Ecto neural progenitor cell (in vitro differentiated cells): Measurements from ENCODE around the gene WDFY2.

Experiments used
- DNase-seq: peaks from one replicate; pipeline ENCODE4 v3.0.0-alpha.2; 2018; ENCODE audit warnings: low spot score

Gene WDFY2

DNA sequence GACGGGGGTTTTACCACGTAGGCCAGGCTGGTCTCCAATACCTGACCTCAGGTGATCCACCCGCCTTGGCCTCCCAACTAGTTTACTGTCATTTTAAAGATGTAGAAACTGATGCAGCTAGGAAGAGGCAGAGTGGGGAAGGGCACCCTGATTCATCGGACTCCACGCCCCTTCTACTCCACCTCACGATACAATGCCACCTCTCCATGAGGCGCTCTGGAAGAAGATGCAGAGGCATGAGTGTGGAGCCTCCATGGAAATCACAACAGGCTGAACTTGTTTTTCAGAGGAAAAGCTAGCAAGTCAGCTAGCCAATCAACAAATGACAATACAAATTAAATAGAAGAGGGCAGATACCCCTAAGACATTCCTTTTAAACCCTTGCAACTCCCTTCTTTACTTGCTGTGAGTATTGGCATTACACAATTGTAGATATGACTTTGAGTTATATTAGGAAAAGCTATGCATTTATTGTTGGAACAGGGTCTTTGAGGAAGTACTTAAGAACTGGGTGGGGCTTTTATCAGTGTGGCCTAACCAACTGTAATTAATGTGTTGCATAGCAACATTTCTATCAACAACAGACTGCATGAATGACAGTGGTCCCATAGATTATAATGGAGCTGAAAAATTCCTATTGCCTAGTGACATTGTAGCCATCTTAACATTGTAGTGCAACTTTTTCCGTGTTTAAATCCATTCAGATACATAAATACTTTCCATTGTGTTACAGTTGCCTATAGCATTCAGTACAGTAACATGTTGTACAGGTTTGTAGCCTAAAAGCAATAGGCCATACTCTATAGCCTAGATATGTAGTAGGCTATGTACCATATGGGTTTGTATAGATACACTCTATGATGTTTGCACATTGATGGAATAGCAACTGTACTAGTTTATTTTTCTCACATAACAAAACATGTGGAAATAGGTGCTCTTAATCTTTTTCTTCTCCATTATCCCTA lies 17.6 kb downstream of the WDFY2 start:
- no peak for DNase-seq

DNA sequence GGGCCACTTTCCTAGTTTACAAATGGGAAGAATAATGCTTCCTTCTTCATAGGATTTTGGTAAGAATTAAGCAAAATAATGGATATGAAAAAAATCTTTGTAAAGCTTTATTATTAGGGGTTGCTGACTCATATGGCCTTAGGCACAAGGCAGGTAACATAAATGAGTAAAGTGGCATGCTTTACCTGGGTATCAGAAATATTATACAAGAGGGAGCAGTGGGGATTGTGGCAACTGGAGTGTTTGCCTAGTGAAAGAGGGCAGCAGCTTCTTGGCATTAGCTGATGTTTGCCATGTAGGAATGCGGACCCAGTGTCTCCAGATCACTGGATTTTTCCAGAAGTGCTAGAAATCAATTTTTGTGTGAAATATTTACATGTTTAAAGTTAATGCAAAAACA lies 19.5 kb downstream of the WDFY2 start:
- DNase-seq, result no peak

DNA sequence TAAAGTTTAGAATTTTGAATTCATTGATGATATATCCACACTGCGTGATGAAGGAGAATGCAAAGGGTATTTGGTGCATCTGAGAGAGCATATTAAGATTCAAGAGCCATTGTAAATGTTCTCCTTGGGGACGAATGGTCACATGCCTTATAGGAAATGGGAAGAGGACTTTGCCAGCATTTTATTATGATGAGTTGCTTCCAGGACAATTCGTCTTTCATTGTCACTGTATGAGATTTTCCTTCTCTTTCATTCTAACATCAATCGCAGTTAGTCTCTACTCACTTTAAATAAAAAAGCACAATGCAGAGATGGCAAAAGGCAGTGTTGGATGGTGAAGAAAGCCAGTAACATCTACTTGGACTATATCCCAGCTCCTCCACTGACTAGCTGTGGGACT lies 21.4 kb downstream of the WDFY2 start:
- no peak for DNase-seq

DNA sequence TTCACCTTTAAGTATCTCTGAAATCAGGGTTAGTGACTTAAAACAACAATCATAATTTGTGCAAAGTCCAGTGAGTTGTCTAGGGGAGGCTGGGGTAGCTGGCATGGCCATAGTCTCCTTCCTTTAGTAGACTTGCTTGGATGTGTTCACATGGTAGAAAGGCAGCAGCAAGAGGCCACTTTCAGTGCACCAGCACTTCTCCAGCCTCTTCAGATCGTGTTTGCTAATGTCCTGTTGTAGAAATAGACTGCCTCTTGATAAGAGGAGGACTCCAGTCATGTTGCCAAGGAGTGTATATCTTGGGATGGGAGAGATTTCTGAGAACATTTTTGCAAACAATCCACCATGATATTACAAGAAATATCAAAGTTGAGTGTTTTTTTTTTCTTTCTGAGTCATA lies 22.9 kb downstream of the WDFY2 start:
- no peak for DNase-seq

DNA sequence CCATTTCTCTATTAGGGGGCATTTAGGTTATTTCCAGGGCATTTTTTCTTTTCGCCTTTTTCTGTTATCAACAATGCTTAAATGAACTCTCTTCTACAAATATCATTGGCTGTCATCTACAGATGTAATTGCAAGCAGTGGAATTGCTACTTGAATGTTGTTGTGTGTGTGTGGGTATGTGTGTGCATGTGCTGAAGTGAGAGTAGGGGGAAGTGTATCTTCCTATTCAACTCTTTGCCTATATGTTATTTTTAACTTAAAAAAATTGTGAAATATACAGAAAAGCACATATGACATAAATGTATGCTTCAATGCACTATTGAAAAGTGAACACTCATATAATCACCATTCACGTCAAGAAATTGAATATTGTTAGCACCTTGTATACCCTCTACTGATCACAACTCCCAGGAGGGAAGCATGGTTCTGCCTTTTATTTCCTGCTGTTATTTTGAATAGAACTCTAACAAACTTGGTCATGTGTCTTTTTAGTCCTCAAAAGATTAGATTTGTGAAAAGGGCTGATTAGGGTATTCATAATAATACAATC lies 24.7 kb downstream of the WDFY2 start:
- no peak for DNase-seq

DNA sequence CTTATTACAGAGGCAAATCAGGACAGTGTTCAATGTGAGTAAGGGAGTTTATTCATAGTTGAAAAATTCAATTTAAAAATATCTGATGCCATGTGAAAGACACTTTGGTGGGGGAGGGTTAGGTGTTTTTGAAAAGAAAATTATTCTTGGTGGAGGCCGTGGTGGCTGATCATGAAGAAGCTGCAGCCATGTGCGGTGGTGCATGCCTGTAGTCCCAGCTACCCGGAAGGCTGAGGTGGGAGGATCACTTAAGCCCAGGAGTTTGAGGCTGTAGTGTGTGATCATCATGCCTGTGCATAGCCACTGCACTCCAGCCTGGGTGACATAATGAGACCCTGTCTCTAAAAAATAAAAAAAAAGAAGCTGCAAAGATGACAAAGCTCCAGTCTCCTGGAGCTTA lies 28.6 kb downstream of the WDFY2 start:
- DNase-seq, result no peak

DNA sequence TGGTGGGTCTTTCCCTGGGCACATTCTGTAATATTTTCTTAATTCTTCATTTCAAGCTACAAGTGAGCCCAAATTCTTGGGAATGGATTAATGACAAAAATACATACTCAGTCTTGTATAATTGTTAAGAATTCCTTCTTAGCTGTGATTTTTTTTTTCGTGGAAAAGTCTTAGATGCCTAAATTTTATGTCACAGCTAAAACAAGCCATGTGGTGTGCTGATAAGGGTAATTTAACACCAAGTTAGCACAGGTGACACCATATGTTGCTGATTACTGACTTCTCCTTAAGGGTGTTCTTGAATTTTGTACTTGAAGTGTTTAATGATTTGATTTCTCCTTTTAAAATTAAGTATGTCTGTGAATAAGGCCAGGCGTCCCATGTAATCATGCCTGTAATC lies 29.3 kb downstream of the WDFY2 start:
- DNase-seq, result no peak

DNA sequence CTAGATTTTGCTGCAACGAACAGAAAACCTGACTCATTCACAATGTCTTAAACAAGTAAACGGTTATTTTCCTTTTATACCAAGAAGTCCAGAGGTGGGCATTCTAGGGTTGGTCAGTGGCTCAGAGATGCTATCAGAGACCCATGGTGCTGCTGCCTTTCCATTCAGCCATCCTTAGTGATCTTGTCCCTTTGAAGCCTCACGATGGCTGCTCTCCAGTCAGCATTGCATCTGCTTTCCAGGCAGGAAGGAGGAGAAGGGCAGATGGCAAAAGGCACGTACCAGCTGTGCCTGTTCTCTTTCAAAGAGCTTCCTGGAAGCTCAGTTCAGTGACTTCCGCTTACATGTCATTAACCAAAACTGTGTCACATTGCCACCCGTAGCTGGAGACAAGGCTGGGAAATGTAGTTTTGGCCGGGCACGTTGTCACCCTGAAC lies 30.1 kb downstream of the WDFY2 start:
- DNase-seq, result no peak

DNA sequence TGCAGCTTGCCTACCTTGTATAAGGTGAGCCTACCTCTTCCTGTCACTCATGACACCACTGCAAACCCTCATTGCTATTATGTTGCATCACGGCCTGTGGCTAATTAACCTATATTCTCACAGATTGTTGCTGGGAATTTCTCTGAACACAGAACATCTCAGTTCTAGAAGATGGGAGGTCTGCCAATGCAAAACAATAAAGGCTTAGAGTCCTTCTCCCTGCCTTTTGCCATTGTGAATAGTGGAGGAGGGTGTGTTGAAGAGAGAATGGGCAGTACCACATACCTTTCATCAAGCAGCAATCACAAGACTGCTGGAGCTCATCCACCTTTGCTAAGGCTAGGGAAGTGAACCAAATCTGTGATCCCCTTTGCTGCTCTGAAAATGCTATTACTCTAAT lies 34.4 kb downstream of the WDFY2 start:
- DNase-seq, result no peak

DNA sequence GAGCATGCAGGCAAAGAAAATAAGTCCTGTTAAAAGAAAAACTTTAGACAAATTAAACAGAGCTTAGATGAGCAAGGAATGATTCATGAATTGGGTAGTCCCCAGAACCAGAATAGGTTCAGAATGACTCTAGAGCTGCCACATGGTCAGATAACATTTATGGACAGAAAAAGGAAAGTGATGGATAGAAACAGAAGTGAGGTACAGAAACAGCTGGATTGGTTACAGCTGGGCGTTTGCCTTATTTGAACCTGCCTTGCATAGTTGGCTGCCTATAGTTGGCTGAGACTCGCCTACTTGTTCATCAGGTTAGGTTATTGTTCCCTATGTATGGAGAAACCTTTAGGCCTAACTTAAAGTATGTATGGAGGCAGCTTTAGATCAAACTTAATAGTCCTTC lies 35.4 kb downstream of the WDFY2 start:
- no peak for DNase-seq

DNA sequence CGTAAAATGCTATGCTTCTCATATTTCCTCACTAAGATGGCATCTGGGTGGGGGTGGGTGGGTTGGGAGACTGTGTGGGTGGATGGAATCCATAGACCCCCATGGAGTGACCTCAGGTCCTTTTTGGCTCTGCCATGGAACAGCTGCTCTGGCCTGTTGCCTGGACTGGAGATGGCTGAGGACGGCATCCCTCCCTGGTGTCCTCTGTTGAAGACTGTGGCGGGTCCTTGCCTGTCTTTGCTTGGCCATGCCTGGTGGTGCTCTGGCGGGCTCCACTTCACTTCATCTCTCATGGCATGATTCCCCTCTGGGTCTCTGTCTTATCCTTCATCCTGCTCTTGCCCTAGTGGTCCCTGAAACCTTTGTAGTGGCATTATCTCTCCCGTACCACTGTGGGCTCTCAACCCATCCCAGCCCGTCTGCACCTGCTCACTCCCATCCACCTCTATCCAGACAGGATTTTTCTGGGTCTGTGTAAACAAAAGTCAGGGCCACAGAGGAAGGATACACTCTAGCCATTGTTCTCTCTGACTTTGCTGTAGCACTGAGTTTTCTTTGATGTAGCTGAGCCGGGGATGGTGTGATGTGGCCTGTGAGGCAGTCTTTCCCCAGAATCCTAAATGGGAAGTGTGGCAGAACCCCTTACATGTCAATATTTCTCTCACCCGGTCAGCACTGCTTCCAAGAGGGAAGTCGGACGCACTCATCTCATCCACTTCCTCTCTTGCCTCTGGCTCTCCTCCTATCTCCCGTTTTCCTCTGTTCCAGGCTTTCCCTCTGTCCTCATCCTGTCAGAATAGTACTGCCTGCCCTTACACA lies 36.1 kb downstream of the WDFY2 start:
- no peak for DNase-seq

DNA sequence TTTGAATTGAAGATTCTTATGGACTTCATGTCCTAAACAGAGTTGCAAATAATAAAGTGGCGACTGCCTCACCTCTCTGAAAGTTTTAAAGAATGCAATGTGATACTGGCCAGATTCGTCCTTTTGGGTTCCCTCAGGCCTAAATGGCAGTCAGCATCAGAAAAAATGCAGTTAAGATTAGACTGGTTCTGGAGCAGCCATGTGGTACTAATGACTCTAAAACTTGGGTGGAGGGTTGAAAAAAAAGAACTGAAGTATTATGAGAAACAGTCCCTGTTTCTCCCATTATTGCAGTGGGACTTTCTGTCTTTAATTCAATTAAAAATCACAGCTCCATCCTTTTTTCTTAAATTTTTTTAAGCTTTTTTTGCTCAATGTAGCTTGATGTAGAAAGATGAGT lies 37.3 kb downstream of the WDFY2 start:
- DNase-seq, result no peak

DNA sequence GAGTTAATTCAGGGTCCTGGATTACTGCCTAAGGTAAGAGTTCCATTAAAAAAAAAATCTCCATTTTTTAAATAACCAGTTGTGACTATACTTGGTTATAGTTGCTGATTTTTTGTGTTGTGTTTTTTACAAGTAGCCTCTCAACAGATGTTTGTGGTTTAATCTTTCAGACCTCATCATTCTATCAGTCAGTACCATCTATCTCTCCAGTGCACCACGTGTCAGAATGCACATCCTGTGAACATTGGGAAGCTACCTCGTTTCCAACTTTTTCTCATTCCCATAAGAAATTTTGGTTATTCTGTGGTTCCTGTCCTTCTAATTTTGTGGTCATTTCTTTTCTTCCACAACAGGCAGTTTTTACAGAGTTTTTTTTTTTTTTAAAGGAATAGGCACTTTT lies 39.2 kb downstream of the WDFY2 start:
- DNase-seq, result no peak

DNA sequence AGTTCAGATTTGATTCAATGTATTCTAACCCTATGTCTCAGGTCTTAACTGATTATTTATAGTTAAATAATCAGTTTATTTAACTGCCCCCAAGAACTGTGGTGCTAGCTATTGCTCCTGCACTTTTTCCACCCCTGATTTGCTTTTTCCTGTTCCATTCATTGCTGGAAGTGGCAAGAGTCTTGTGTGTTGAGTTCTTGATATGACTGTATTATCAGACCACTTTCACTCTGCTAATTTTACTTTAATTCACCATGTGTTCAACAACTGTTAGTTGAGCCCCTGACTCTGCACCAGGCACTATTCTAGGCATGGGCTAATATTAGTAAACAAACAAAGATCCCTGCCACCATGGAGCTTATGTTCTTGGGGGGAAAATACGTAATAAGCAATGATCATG lies 39.9 kb downstream of the WDFY2 start:
- DNase-seq, result no peak

DNA sequence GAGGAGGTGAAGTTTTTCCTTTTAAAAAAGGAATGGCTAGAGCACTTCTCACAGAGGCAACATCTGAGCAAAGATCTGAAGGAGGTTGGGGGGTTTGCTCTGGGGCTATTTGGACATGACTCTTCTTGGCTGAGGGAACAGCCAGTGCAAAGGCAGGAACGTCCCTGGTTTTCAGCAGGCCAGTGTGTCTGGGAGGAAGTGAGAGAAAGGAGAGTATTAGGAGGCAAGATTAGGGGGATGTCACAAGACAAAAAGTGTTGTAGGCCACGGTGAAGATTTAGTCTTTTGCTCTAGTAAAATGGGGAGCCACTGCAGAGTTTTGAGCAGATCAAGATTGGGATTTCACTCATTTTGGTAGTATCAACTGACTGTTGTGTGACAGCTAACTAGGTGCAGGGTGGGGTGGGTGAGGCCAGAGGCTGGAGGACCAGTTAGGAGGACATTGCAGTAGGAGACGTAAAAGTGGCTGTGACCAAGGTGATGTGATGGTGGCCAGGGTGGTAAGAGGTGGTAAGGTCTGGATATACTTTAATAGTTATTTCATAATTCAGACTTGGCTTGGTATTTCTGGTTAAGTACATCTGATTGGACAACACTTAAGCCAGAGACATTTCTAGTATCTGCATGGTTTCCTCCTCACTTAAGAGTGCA lies 40.6 kb downstream of the WDFY2 start:
- no peak for DNase-seq

DNA sequence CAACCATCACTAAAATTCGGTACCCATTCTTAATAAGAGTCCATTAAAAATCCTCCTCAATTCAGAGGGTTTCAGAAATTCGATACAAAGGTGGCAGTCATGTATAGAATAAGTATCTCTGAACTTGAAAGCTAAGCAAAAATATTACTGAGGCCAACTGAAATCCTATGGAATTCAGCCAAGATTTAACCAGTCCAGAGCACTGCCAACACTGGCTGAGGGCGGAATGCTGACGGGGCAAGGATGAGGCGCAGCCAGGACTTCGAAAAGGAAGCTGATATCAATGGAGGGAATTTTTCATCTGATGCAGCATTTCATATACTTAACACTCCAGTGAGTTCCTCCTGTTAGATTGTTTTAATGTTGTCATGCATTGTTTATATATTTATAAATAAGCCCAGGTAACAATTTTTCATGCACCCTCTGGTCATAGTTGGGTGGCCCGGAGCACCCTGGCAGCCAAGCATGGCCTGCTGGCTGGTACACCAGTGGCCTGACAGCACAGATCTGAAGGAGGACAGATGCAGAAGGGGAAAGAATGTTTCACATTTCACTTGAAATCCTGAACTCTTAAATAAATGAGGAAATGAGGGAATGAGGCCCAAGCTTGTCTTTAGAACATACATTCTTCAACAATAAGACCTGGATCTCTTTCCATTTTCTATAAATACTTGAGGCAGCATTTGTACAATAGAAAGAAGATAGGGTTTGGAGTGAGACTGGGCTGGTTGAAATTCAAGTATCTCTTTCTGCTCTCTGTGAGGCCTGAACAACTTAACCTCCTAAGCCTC lies 41.5 kb downstream of the WDFY2 start:
- no peak for DNase-seq

DNA sequence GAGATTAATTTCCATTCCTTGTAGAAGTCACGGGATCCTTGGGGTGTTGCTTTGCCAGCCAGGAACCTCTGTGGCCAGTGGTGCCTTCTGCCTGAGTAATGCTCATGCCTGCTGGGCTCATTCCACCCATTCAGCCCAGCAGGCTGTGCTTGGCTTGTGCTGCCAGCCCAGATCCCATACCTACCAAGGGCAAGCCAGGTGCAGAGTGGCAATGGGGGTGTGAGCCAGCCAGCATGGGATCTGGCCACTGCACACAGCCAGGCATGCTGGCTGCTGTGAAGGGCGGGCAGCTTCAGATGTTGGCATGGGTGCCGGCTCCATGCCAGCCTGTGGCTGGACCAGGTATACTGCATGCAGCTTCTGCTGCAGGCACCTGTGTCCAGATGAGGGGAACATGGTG lies 42.5 kb downstream of the WDFY2 start:
- no peak for DNase-seq

DNA sequence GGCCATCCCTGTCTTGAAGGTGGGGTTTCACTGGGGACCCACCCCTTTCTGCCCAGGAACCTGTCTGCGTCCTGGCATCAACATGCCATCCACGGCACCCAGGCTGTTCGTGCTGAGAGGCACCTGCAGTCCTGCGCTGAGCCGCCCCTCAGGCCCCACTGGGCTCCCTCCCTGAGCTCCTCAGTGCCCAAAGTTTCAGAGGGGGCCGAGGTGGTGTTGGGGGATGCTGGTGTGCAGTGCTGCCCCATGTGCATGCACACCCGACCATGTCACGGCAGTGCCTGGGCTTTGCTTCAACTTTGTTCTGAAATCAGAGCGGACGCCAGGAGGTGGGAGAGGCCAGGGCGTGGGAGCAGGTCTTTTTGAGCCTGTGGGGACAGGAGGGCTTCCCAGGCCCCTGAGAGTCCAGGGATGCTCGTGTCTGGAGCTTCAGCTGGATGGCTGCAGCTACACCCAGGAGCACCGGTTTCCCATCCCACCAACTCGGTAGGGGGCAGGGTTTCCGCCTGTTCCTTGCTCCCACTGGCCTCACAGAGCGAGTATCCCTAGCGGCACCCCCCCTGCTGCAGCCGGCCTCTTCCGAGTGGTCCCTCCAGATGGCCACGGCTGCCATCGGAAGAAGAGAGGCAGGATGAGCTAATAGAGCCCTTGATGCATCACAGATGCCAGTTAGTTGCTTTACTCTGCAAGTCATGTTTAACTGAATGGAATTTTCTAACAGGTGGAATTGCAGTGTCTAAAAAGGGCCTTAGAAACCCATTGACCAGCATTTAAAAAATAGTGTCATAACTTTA lies 44.0 kb downstream of the WDFY2 start:
- no peak for DNase-seq

DNA sequence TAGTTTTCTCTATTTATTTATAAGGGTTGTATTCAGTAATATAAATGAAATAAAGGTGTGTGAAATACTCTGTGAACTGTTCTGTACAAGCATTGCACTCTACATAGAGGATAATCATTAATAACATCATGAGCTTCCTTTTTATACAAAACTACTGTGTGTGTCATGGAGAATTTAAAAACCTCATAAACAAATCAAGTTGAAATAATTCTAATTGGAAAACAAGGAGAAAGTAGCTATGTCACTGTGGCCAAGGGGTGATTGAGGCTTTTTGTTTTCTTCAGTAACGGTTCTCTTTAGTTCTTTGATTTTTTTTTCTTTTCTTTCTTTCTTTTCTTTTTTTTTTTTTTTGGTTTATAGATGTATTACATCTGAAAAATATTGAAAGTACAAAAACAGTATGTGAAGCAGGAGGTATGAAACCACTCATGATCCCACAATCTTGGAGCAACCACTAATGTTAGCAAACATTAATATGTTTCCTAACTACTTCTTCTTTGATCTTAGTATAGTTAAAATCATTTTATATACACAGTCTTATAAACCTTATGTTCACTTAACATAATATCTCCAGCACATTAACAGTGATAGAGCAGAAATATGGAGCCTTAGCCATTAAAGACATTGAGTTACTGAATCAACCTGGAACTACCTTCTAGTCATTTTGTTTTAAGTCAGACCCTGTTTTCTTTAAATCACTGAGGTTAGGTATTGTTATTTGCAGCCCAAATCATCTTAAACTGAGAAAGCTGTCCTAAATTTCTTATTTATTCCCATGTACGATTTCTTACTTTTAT lies 45.4 kb downstream of the WDFY2 start:
- DNase-seq, result no peak

DNA sequence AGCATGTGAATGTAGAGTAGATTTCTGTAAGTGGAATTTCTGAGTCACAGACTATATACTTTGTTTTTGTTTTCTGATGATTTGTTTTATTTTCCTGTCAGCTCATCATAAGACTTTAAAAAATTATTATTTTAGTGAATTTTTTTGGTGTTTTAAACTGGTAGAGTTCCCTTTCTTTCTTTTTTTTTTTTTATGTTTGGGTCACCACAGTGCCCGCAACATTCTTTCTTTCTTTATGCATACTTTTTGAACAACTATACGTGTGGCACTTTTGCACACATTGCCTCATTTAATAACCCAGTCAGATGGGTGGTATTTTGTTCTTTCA lies 46.0 kb downstream of the WDFY2 start:
- DNase-seq, result no peak
